T-helper 1 cell treated with Interleukin-12 subunit alpha and Interleukin-12 subunit beta and Interleukin-4 antibody, amounts not matched to agents 30 μg/mL and 1 μg/mL, for 36 hours (primary cell): ENCODE results near the gene CLTA.

Experiments
- H3K27ac Mint-ChIP-seq: one replicate; pipeline ENCODE4 v1.8.0; 2021; ENCODE audit warnings: mild to moderate bottlenecking, mixed read lengths
- H3K27me3 Mint-ChIP-seq: one replicate; pipeline ENCODE4 v1.8.0; 2021; ENCODE audit warnings: low read depth, mixed read lengths
- H3K36me3 Mint-ChIP-seq: one replicate; pipeline ENCODE4 v1.8.0; 2021; ENCODE audit warnings: low read depth, mixed read lengths
- H3K4me1 Mint-ChIP-seq: one replicate; pipeline ENCODE4 v1.8.0; 2021; ENCODE audit warnings: low read depth, mixed read lengths
- H3K4me3 Mint-ChIP-seq: one replicate; pipeline ENCODE4 v1.8.0; 2021; ENCODE audit warnings: mild to moderate bottlenecking, moderate library complexity, mixed read lengths
- H3K9me3 Mint-ChIP-seq: one replicate; pipeline ENCODE4 v1.8.0; 2021; ENCODE audit warnings: mixed read lengths

Gene CLTA, protein sequence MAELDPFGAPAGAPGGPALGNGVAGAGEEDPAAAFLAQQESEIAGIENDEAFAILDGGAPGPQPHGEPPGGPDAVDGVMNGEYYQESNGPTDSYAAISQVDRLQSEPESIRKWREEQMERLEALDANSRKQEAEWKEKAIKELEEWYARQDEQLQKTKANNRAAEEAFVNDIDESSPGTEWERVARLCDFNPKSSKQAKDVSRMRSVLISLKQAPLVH

DNA sequence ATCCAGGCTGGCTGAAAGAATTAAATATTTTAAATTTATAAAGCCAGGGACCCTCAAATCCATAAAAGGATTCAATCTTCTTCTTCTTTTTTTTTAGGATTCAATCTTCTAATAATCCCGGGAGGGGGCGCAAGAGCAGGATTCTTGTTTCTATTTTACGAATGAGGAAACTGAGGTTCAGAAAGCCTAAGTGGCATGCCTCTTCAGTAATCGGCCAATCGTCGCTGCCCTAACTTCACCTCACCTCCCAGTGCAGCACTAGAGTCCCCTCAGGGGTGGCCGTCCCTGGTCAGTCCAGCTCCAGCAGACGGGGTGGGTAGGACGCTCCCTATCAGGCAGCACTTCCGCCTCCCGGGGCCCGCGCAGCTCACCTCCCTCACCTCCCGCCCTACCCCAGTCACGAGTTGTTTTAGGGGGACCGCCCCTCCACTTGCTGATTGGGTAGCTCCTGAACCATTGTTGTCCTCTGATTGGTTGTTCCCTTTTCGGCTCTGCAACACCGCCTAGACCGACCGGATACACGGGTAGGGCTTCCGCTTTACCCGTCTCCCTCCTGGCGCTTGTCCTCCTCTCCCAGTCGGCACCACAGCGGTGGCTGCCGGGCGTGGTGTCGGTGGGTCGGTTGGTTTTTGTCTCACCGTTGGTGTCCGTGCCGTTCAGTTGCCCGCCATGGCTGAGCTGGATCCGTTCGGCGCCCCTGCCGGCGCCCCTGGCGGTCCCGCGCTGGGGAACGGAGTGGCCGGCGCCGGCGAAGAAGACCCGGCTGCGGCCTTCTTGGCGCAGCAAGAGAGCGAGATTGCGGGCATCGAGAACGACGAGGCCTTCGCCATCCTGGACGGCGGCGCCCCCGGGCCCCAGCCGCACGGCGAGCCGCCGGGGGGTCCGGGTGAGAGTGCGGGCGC lies at the start of gene CLTA:
Gene CLTA, plus strand, starts transcription at position 534 of the 902 bp plus-strand sequence. Its CDS starts 136 bp downstream, at position 670.
- H3K36me3 Mint-ChIP-seq, result peaks cover 20% of the 10 kb centered on the region
- H3K27ac Mint-ChIP-seq, result peak within 1 kb of the TSS; percentile 85
- no peaks in the 10 kb centered on the region for H3K9me3 Mint-ChIP-seq
- H3K27me3 Mint-ChIP-seq, result peaks cover 8% of the 10 kb centered on the region
- H3K4me1 Mint-ChIP-seq, result peaks cover 48% of the 10 kb centered on the region
- H3K4me3 Mint-ChIP-seq, result peak within 1 kb of the TSS; percentile 99

- H3K4me1 Mint-ChIP-seq, result peaks cover 86% of the 10 kb centered on the region
- H3K9me3 Mint-ChIP-seq, result peaks cover 12% of the 10 kb centered on the region
- no peak overlapping the region for H3K4me3 Mint-ChIP-seq
- H3K36me3 Mint-ChIP-seq, result peaks cover 43% of the 10 kb centered on the region
- H3K27ac Mint-ChIP-seq, result peak overlapping the region; percentile 45
- peaks cover 11% of the 10 kb centered on the region for H3K27me3 Mint-ChIP-seq
These were observed 49.4 kb upstream of the CLTA start for GRCh38 chr9:36141288-36141687.

GRCh38 chr9:36141761-36142160 lies 49.0 kb upstream of the CLTA start:
- Mint-ChIP-seq H3K9me3 (peaks cover 14% of the 10 kb centered on the region), H3K27me3 (peaks cover 11% of the 10 kb centered on the region), H3K36me3 (peaks cover 45% of the 10 kb centered on the region), H3K27ac (peak overlapping the region; percentile 52), H3K4me3 (no peak overlapping the region), H3K4me1 (peaks cover 87% of the 10 kb centered on the region)

- peaks cover 50% of the 10 kb centered on the region for H3K36me3 Mint-ChIP-seq
These were observed 48.0 kb upstream of the CLTA start for GRCh38 chr9:36142510-36143244.

GRCh38 chr9:36143245-36143641 lies 47.5 kb upstream of the CLTA start:
- Mint-ChIP-seq H3K9me3 (peaks cover 19% of the 10 kb centered on the region), H3K27me3 (no peaks in the 10 kb centered on the region), H3K27ac (peak overlapping the region; percentile 92), H3K36me3 (peaks cover 52% of the 10 kb centered on the region), H3K4me1 (peaks cover 87% of the 10 kb centered on the region), H3K4me3 (peak overlapping the region; percentile 84)

More at GRCh38 chr9:36142510-36143244, 48.0 kb upstream of the CLTA start:
- peaks cover 3% of the 10 kb centered on the region for H3K27me3 Mint-ChIP-seq
- H3K27ac Mint-ChIP-seq, result peak overlapping the region; percentile 92
- H3K9me3 Mint-ChIP-seq, result peaks cover 19% of the 10 kb centered on the region
- peak overlapping the region; percentile 84 for H3K4me3 Mint-ChIP-seq
- peaks cover 88% of the 10 kb centered on the region for H3K4me1 Mint-ChIP-seq

GRCh38 chr9:36144309-36145232 lies 46.1 kb upstream of the CLTA start:
- H3K4me3 Mint-ChIP-seq, result peak overlapping the region; percentile 84
- H3K9me3 Mint-ChIP-seq, result peaks cover 19% of the 10 kb centered on the region
- peak overlapping the region; percentile 92 for H3K27ac Mint-ChIP-seq
- peaks cover 53% of the 10 kb centered on the region for H3K36me3 Mint-ChIP-seq
- peaks cover 83% of the 10 kb centered on the region for H3K4me1 Mint-ChIP-seq
- no peaks in the 10 kb centered on the region for H3K27me3 Mint-ChIP-seq

GRCh38 chr9:36145970-36146369 lies 44.8 kb upstream of the CLTA start:
- H3K27ac Mint-ChIP-seq, result peak overlapping the region; percentile 92
- peak overlapping the region; percentile 84 for H3K4me3 Mint-ChIP-seq
- H3K4me1 Mint-ChIP-seq, result peaks cover 80% of the 10 kb centered on the region
- H3K36me3 Mint-ChIP-seq, result peaks cover 54% of the 10 kb centered on the region
- peaks cover 19% of the 10 kb centered on the region for H3K9me3 Mint-ChIP-seq
- no peaks in the 10 kb centered on the region for H3K27me3 Mint-ChIP-seq

DNA sequence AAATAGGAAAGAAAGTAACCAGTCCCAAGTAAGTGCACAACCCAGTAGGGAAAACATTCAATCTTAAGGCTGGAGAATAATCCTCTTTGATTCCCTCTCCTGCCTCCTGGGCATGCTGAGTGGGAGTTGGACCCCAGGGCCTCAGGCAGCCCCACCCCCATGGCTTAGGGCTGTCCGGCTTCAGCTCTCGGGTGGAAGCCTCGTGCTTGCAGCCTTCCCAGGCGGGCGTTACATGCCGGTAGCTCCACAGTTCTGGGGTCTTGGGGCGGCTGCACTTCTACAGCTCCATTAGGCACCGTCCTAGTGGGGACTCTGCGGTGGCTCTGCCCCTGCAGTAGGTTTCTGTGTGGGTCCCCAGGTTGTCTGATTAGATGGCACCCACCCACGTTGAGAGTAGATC lies 44.1 kb upstream of the CLTA start:
- Mint-ChIP-seq H3K27ac (no peak overlapping the region), H3K9me3 (peaks cover 19% of the 10 kb centered on the region), H3K4me3 (no peak overlapping the region), H3K27me3 (no peaks in the 10 kb centered on the region), H3K4me1 (peaks cover 79% of the 10 kb centered on the region), H3K36me3 (peaks cover 58% of the 10 kb centered on the region)

DNA sequence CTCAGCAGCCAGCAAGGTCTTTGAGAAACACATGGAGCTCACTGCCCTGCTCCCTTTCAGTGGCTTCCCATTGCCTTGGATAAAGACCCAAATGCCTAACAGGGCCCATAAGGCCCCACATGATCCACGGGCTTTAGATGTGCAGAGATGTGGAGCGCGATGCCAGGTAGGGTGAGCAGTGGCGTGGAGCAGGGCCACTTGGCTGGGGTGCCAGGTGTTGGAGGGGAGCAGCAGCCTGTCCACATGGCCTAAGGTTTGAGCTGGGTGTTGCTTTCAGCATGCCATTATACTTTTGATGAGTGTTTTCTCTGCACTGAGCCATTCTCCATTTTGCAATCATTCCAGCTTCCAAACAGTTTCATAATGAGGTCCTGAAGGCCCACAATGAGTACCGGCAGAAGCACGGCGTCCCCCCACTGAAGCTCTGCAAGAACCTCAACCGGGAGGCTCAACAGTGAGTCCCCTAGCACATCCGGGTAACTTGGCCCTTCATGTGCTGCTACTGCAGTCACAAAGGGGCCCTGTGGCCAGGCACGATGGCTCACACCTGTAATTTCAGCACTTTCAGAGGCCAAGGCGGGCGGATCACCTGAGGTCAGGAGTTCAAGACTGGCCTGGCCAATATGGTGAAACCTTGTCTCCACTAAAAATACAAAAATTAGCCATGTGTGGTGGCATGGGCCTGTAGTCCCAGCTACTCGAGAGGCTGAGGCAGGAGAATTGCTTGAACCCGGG lies 43.1 kb upstream of the CLTA start:
- Mint-ChIP-seq H3K4me3 (peak overlapping the region; percentile 16), H3K27me3 (no peaks in the 10 kb centered on the region), H3K36me3 (peaks cover 62% of the 10 kb centered on the region), H3K4me1 (peaks cover 76% of the 10 kb centered on the region), H3K27ac (peak overlapping the region; percentile 42), H3K9me3 (peaks cover 19% of the 10 kb centered on the region)

DNA sequence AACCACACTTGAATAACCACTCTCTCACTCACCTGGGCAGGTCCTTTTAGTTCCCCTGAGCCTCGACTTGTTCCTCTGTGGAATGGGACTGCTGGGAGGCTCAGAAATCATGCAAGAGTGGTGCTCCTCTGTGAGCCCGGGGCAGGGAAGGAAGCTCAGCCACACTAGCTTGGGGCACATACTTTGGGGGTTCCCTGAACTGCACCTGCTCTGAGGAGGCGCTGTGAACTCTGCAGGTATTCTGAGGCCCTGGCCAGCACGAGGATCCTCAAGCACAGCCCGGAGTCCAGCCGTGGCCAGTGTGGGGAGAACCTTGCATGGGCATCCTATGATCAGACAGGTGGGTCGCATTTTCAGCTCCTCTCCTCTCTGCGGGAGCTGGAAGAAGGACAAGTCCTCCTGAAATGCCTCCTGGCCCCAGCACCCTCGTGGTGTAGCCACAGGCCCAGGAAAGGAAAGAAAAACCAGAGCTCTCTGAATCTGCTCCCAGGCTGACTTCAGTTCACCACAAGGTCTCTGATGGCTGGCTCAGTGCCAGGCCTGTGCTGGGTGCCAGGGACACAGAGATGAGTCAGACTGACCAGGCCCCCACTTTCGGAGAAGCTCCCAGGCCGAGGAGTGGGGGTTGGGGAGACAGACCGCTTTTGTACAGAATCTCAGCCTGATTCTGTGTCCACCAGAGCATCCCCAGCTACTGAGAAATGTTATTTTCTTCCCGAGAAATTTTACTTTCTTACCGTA lies 42.2 kb upstream of the CLTA start:
- no peaks in the 10 kb centered on the region for H3K27me3 Mint-ChIP-seq
- no peak overlapping the region for H3K4me3 Mint-ChIP-seq
- H3K27ac Mint-ChIP-seq, result peak overlapping the region; percentile 17
- H3K4me1 Mint-ChIP-seq, result peaks cover 73% of the 10 kb centered on the region
- H3K36me3 Mint-ChIP-seq, result peaks cover 61% of the 10 kb centered on the region
- peaks cover 19% of the 10 kb centered on the region for H3K9me3 Mint-ChIP-seq

- H3K4me1 Mint-ChIP-seq, result peaks cover 71% of the 10 kb centered on the region
- no peaks in the 10 kb centered on the region for H3K27me3 Mint-ChIP-seq
- no peak overlapping the region for H3K4me3 Mint-ChIP-seq
- no peak overlapping the region for H3K27ac Mint-ChIP-seq
- H3K9me3 Mint-ChIP-seq, result peaks cover 19% of the 10 kb centered on the region
- H3K36me3 Mint-ChIP-seq, result peaks cover 61% of the 10 kb centered on the region
These were observed 41.5 kb upstream of the CLTA start for GRCh38 chr9:36149197-36149596.

DNA sequence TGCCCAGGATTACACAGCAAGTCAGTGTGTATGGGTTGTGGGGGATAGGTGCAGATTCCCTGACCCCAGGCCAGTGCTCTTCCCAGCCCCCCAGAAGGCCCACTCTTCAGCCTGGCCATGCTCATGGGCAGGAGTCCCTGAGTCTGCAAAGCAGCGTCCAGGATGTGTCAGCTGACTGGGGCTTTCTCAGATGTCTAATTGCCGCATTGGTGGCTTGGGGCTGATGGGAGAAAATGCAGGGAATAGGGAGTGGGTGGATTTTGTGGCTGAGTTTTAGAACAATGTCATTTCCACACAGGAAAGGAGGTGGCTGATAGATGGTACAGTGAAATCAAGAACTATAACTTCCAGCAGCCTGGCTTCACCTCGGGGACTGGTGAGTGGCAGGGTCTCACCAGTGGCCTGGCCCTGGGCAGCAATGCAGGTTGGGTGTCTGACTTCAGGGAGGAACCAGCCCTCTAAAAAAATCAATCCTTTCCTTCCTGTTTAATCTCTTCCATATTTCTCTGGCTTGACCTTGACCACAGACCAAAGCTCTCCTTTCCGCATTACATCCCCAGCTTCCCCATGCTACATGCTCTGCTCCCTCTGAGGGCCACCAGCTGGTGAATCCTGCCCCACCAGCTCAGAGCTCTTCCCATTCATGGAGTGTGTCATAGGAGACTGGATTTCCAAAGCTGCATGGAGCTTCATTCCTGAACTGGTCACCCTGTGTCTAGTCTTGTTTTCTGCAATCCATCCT lies 40.0 kb upstream of the CLTA start:
- Mint-ChIP-seq H3K4me3 (peak overlapping the region; percentile 77), H3K27ac (peak overlapping the region; percentile 97), H3K27me3 (no peaks in the 10 kb centered on the region), H3K9me3 (peaks cover 13% of the 10 kb centered on the region), H3K4me1 (peaks cover 62% of the 10 kb centered on the region), H3K36me3 (peaks cover 56% of the 10 kb centered on the region)
